ENCODE measurements around the gene PDZD2. TPM values are rescaled to one million over a fixed set of nuclear protein-coding genes. Genes with fewer than 3 reads are reported as not detected.

The PDZD2 gene
- total RNA-seq, 1 donor from 2014 or later, result 4.3 TPM

DNA sequence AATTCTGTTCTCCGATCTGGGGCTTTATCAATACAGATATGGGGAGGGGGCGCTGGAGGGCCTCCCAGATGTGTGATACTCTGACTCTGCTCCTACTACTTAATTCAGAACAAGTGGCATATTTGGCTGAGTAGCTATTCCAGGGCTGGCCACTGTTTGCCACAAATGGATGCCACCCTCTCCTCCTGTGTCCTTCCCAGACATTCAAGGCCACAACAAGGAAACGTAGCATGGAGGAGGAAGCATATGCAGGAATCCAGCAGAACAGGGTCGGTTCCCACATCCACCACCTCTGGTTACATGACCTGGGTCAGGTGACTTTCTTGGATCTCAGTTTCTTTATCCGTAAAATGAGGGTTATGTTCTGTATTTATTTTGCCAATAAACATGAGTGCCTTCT is 404.2 kb downstream of the PDZD2 start:
- no peaks in the 10 kb centered on the region for H3K36me3 Mint-ChIP-seq
- no peak for DNase-seq (ENCODE audit: extremely low spot score, unreplicated experiment)
- no peak overlapping the region for H3K27ac Mint-ChIP-seq
- TF ChIP-seq, protein P1, sequence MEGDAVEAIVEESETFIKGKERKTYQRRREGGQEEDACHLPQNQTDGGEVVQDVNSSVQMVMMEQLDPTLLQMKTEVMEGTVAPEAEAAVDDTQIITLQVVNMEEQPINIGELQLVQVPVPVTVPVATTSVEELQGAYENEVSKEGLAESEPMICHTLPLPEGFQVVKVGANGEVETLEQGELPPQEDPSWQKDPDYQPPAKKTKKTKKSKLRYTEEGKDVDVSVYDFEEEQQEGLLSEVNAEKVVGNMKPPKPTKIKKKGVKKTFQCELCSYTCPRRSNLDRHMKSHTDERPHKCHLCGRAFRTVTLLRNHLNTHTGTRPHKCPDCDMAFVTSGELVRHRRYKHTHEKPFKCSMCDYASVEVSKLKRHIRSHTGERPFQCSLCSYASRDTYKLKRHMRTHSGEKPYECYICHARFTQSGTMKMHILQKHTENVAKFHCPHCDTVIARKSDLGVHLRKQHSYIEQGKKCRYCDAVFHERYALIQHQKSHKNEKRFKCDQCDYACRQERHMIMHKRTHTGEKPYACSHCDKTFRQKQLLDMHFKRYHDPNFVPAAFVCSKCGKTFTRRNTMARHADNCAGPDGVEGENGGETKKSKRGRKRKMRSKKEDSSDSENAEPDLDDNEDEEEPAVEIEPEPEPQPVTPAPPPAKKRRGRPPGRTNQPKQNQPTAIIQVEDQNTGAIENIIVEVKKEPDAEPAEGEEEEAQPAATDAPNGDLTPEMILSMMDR (conservative IDR thresholded peaks at IDR 0.05), result no peak
- H3K27me3 Mint-ChIP-seq, result peaks cover 3% of the 10 kb centered on the region
- H3K4me3 Mint-ChIP-seq, result no peak overlapping the region
- H3K4me1 Mint-ChIP-seq (ENCODE audit: unreplicated experiment), result no peaks in the 10 kb centered on the region
- no peaks in the 10 kb centered on the region for H3K9me3 Mint-ChIP-seq

DNA sequence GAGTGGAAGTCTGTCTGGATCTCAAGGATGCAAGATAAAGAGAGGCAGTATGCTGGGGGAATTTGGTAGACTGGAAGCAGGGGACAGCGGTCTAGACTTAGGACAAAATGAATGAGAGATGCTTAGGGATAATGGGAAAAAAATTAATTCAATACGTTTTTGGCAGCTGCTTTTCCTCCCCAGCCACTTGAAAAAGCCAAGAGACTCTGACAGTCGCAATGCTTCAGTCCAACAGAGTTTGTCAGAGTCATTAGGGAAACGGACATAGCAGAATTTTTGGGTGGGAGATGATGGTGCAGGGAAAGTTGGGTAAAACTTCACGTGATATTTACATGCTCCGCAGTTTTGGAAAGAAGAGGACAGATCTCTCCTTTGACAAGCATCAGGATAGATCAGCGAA is 405.5 kb downstream of the PDZD2 start:
- peaks cover 4% of the 10 kb centered on the region for H3K27me3 Mint-ChIP-seq
- H3K36me3 Mint-ChIP-seq, result no peaks in the 10 kb centered on the region
- H3K4me1 Mint-ChIP-seq (ENCODE audit: unreplicated experiment), result no peaks in the 10 kb centered on the region
- TF ChIP-seq, protein P1 (conservative IDR thresholded peaks at IDR 0.05), result no peak
- no peak overlapping the region for H3K4me3 Mint-ChIP-seq
- DNase-seq (ENCODE audit: extremely low spot score, unreplicated experiment), result no peak
- no peaks in the 10 kb centered on the region for H3K9me3 Mint-ChIP-seq
- no peak overlapping the region for H3K27ac Mint-ChIP-seq

DNA sequence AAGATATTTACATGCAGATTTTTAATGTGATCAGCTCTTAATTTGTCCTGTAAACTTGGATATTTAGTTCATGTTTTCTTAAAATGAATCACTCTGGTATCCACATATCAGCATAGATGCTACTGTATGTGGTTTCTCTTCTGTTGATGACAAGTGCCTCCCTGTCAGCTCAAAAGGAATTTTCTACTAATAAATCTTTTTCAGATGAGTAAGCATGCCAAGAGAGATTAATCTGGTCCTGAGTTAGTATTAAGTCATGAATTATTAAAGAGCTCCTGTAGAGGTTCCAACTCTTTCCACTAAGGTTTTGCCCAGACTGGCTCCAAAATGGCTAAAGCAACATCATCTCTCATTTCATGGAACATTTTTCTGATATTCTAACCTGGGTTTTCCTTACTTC is 406.0 kb downstream of the PDZD2 start:
- Mint-ChIP-seq H3K4me1 (ENCODE audit: unreplicated experiment) (no peaks in the 10 kb centered on the region), H3K27ac (no peak overlapping the region), H3K27me3 (peaks cover 4% of the 10 kb centered on the region), H3K4me3 (no peak overlapping the region), H3K9me3 (no peaks in the 10 kb centered on the region), H3K36me3 (no peaks in the 10 kb centered on the region)
- TF ChIP-seq, protein P1 (conservative IDR thresholded peaks at IDR 0.05), result no peak
- DNase-seq (ENCODE audit: extremely low spot score, unreplicated experiment), result no peak

DNA sequence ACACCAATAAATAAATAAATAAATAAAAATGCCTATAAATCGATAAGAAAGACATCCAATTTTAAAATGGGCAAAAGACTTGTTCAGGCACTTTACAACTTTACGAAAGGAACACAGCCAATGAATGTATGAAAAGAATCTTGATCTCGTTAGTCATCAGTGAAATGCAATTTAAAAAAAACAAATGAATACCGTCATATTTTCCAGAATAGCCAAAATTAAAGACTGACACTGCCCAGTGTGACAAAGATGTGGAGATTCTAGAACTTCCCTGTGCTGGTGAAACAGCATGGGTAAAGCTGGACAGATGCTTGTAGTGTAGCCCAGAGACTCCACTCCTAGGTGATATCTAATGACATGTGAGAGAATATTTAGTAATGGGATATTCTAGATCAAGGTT is 408.1 kb downstream of the PDZD2 start:
- Mint-ChIP-seq H3K4me3 (no peak overlapping the region), H3K27ac (no peak overlapping the region), H3K4me1 (ENCODE audit: unreplicated experiment) (peaks cover 3% of the 10 kb centered on the region), H3K9me3 (no peaks in the 10 kb centered on the region), H3K27me3 (peaks cover 4% of the 10 kb centered on the region), H3K36me3 (no peaks in the 10 kb centered on the region)
- TF ChIP-seq, protein P1 (conservative IDR thresholded peaks at IDR 0.05), result no peak
- DNase-seq (ENCODE audit: extremely low spot score, unreplicated experiment), result no peak

DNA sequence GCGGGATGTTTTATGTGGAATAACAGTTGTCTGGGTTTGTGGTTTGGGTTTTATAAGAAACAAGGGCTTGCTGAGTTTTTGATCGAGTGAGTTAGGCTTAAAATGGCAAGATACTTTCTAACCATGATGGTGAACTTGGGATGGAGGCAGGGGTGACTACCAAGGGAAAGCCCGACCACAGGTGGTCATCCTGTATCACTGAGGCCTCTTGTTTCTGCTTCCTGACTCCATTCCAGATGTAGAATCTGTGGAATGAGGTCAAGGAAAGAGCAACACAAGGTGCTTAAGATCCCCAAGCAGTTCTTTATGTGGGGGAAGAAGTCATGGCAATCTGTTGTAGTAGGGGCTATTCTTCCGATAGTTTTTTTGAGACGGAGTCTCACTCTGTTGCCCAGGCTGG is 412.9 kb downstream of the PDZD2 start:
- Mint-ChIP-seq H3K27me3 (peaks cover 4% of the 10 kb centered on the region), H3K9me3 (no peaks in the 10 kb centered on the region), H3K4me3 (no peak overlapping the region), H3K4me1 (ENCODE audit: unreplicated experiment) (peaks cover 13% of the 10 kb centered on the region), H3K27ac (no peak overlapping the region), H3K36me3 (no peaks in the 10 kb centered on the region)
- TF ChIP-seq, protein P1 (conservative IDR thresholded peaks at IDR 0.05), result no peak
- DNase-seq (ENCODE audit: extremely low spot score, unreplicated experiment), result no peak
